Endothelial cell of umbilical vein (primary cell): ENCODE results near the gene PRR11. TPM values are rescaled to one million over a fixed set of nuclear protein-coding genes. Genes with fewer than 3 reads are reported as not detected.

Experiments
- BruUV-seq: library from RNA; stranded (reverse); fragments of 400-500 nt; replicated peaks from 2 replicates; lab custom pipeline; 2021; lab: Mats Ljungman, UMichigan
- CTCF ChIA-PET: fragments of 300-600, 350-600 bp; sonication (Branson Sonifier 250); formaldehyde crosslinking; loops from one replicate; lab custom pipeline; 2021; ENCODE audit warnings: antibody characterized with exemption, inconsistent platforms; lab: Charles Lee
- POLR2A ChIA-PET: fragments of 300-600, 350-600 bp; sonication (Branson Sonifier 250); formaldehyde crosslinking; loops from one replicate; lab custom pipeline; 2021; ENCODE audit warnings: antibody characterized with exemption, inconsistent platforms; lab: Charles Lee
- DNase-seq: peaks from one replicate; pipeline ENCODE4 v3.0.0-alpha.2; 2011; ENCODE audit warnings: low read depth, low spot score
- FAIRE-seq: peaks from 2 replicates; lab custom pipeline; 2011; peaks lifted over from hg19 to GRCh38; lab: Jason Lieb, UNC
- H2AFZ ChIP-seq: 2 replicates; pipeline ENCODE4 v1.6.0; 2012; ENCODE audit warnings: low read depth, low read length, control low read depth, inconsistent platforms
- H3K27ac ChIP-seq: 2 replicates; pipeline ENCODE4 v1.5.1; 2011; ENCODE audit warnings: low read depth, mild to moderate bottlenecking, control low read depth, low read length, moderate library complexity; ENCODE audit not compliant: insufficient read depth
- H3K27me3 ChIP-seq, 2 experiments: 2 replicates each; pipeline versions ENCODE4 v1.6.0 to v1.6.1; 2011; ENCODE audit warnings: low read length in 2 of 2, mixed read lengths in 1 of 2; ENCODE audit not compliant: control insufficient read depth in 2 of 2, insufficient read depth in 2 of 2
- H3K36me3 ChIP-seq, 2 experiments: 2 replicates in 1 of 2; 3 replicates in 1 of 2; pipeline ENCODE4 v1.5.1; 2011; ENCODE audit warnings: low read length in 2 of 2, mild to moderate bottlenecking in 1 of 2, moderate library complexity in 1 of 2; ENCODE audit not compliant: control insufficient read depth in 2 of 2, insufficient read depth in 2 of 2; ENCODE audit errors: extremely low read depth in 1 of 2
- H3K4me1 ChIP-seq: 3 replicates; pipeline ENCODE4 v1.5.1; 2011; ENCODE audit warnings: mild to moderate bottlenecking, low read length; ENCODE audit not compliant: control insufficient read depth, insufficient read depth; ENCODE audit errors: extremely low read depth
- H3K4me2 ChIP-seq: 2 replicates; pipeline ENCODE4 v1.6.1; 2011; ENCODE audit warnings: low read length, control low read depth, mixed read lengths; ENCODE audit not compliant: insufficient read depth
- H3K4me3 ChIP-seq, 3 experiments: fragments of 200-600 bp in 1 of 3; sonication (generic), shearing (Covaris generic) in 1 of 3; replicated peaks in 1 of 3; 2 replicates each; pipeline ENCODE4 v1.5.1; 2011 to 2016; ENCODE audit warnings: control low read depth in 3 of 3, low read length in 3 of 3, mild to moderate bottlenecking in 2 of 3, inconsistent platforms in 1 of 3, low read depth in 1 of 3, moderate library complexity in 1 of 3; ENCODE audit not compliant: insufficient read depth in 1 of 3
- H3K79me2 ChIP-seq: 2 replicates; pipeline ENCODE4 v1.6.0; 2012; ENCODE audit warnings: low read length, inconsistent platforms; ENCODE audit not compliant: control insufficient read depth, insufficient read depth
- H3K9ac ChIP-seq: replicated peaks from 2 replicates; pipeline ENCODE3; 2011; ENCODE audit warnings: low read length, control low read depth; ENCODE audit not compliant: insufficient read depth; ENCODE audit errors: extremely low read depth
- H3K9me1 ChIP-seq: replicated peaks from 3 replicates; pipeline ENCODE4 v1.6.0; 2011; ENCODE audit warnings: mild to moderate bottlenecking, low read length; ENCODE audit not compliant: control insufficient read depth, insufficient read depth; ENCODE audit errors: extremely low read depth
- H3K9me3 ChIP-seq: replicated peaks from 2 replicates; pipeline ENCODE4 v1.5.1; 2012; ENCODE audit warnings: low read length, inconsistent platforms; ENCODE audit not compliant: control insufficient read depth, insufficient read depth
- H4K20me1 ChIP-seq: replicated peaks from 2 replicates; pipeline ENCODE3; 2011; ENCODE audit warnings: mild to moderate bottlenecking, low read length; ENCODE audit not compliant: control insufficient read depth, insufficient read depth; ENCODE audit errors: extremely low read depth
- EZH2 ChIP-seq: IDR thresholded peaks from 2 replicates; pipeline ENCODE4 v1.6.1; 2012; ENCODE audit warnings: borderline replicate concordance, low read depth, mild to moderate bottlenecking, moderate library complexity, low read length, inconsistent platforms; ENCODE audit not compliant: severe bottlenecking
- FOS ChIP-seq: IDR thresholded peaks from 2 replicates; pipeline ENCODE4 v1.6.1; 2011; ENCODE audit warnings: mild to moderate bottlenecking, low read length, moderate library complexity, borderline replicate concordance; ENCODE audit not compliant: insufficient read depth
- GATA2 ChIP-seq: IDR thresholded peaks from 2 replicates; pipeline ENCODE4 v1.7.0; 2011; ENCODE audit warnings: low read depth, mild to moderate bottlenecking, moderate library complexity, mixed read lengths, low read length; ENCODE audit not compliant: insufficient read length, insufficient read depth
- MYC ChIP-seq: IDR thresholded peaks from one replicate; pipeline ENCODE4 v1.6.1; 2011; ENCODE audit warnings: mild to moderate bottlenecking, low read depth, low read length
- POLR2AphosphoS5 ChIP-seq: IDR thresholded peaks from 2 replicates; pipeline ENCODE4 v1.6.1; 2012; ENCODE audit warnings: low read depth, mild to moderate bottlenecking, control low read depth, low read length, moderate library complexity; ENCODE audit not compliant: insufficient read depth
- dilution Hi-C: fragments of 300-500 bp; cut with MboI; formaldehyde crosslinking; loops from one replicate; pipeline ENCODE4 v1.15.0; 2019; ENCODE audit warnings: low sequenced_read_pairs; ENCODE audit not compliant: extremely low pct_ligation_motif_present
- intact Hi-C: fragments of 100-400 bp; cut with micrococcal nuclease; formaldehyde crosslinking; loops from one replicate; pipeline ENCODE4 v1.10.0; 2022
- polyA plus RNA-seq, 4 experiments: library from polyadenylated mRNA; depleted of rRNA in 3 of 4; stranded (reverse) in 3 of 4; unstranded in 1 of 4; fragments of >200 nt; gene quantifications; 2 replicates each; pipeline versions ENCODE4 v1.2.1 to v1.2.3, GENCODE V29; 2011 to 2012; ENCODE audit warnings: missing spikeins in 1 of 4
- total RNA-seq: library from RNA; stranded (reverse); gene quantifications from 2 replicates; pipeline ENCODE4 v1.2.3, GENCODE V29; 2021
- TF ChIP-seq, protein P1 (sequence below), 2 donors: IDR thresholded peaks; 1 replicate in 1 of 2; 2 replicates in 1 of 2; pipeline ENCODE4 v1.5.1; 2011; ENCODE audit warnings: low read length in 2 of 2, mild to moderate bottlenecking in 2 of 2, moderate library complexity in 2 of 2, control low read depth in 1 of 2, inconsistent platforms in 1 of 2, low read depth in 1 of 2; ENCODE audit not compliant: insufficient read depth in 1 of 2; ENCODE audit errors: extremely low read depth in 1 of 2

The PRR11 gene
- total and polyA plus RNA-seq, 2 donors (not counting 3 experiments of a cell fraction or from before 2014, with no cell fraction given), result 28.8 to 86.3 TPM

GRCh38 chr17:59129814-59130213, 25.7 kb upstream of the PRR11 start:
- H3K36me3 ChIP-seq, result peaks cover 0 to 2% of the 10 kb centered on the region in 2 experiments
- no peak overlapping the region for H3K27ac ChIP-seq
- H3K79me2 ChIP-seq, result peaks cover 48% of the 10 kb centered on the region
- dilution Hi-C loops, result no loop called here
- ChIA-PET CTCF (interaction anchor here (0.7 kb wide), 1 partner anchor 37 kb away, joined by 3 read pairs; no protein-coding TSS in a partner anchor), POLR2A (no interaction called here)
- H2AFZ ChIP-seq, result no peak overlapping the region
- no peak overlapping the region for H3K9ac ChIP-seq
- no peaks in the 10 kb centered on the region for H3K4me1 ChIP-seq
- intact Hi-C loops, result no loop called here
- TF ChIP-seq MYC (no peak), GATA2 (no peak), POLR2AphosphoS5 (no peak), FOS (no peak), EZH2 (no peak)
- TF ChIP-seq, protein P1, sequence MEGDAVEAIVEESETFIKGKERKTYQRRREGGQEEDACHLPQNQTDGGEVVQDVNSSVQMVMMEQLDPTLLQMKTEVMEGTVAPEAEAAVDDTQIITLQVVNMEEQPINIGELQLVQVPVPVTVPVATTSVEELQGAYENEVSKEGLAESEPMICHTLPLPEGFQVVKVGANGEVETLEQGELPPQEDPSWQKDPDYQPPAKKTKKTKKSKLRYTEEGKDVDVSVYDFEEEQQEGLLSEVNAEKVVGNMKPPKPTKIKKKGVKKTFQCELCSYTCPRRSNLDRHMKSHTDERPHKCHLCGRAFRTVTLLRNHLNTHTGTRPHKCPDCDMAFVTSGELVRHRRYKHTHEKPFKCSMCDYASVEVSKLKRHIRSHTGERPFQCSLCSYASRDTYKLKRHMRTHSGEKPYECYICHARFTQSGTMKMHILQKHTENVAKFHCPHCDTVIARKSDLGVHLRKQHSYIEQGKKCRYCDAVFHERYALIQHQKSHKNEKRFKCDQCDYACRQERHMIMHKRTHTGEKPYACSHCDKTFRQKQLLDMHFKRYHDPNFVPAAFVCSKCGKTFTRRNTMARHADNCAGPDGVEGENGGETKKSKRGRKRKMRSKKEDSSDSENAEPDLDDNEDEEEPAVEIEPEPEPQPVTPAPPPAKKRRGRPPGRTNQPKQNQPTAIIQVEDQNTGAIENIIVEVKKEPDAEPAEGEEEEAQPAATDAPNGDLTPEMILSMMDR (IDR thresholded peaks at IDR 0.05; ENCODE audit: extremely low read depth in 1 of 2, insufficient read depth in 1 of 2, low read depth in 1 of 2, low read length in 2 of 2), result no peak
- no peak for FAIRE-seq
- H3K9me1 ChIP-seq, result no peaks in the 10 kb centered on the region
- no peak for DNase-seq
- no peak overlapping the region for H3K4me2 ChIP-seq
- no peak overlapping the region for H3K4me3 ChIP-seq
- BruUV-seq, result no TSS peak
- H3K9me3 ChIP-seq, result no peaks in the 10 kb centered on the region
- H3K27me3 ChIP-seq, result no peaks in the 10 kb centered on the region
- H4K20me1 ChIP-seq, result no peaks in the 10 kb centered on the region
